Right atrium auricular region (tissue), 2 donors: ENCODE results near the gene B9D2. TPM values are rescaled to one million over a fixed set of nuclear protein-coding genes. Genes with fewer than 3 reads are reported as not detected.
"Not testable (repeated sequence)": the region's sequence is repeated elsewhere in the genome, so short reads cannot be mapped to it uniquely, and the experiment has no call there.

Experiments
- DNase-seq: peaks from one replicate; pipeline ENCODE4 v3.0.0-alpha.2; 2019; ENCODE audit warnings: low spot score
- H3K27ac ChIP-seq, 2 donors: fragments of 200-600 bp; sonication (generic); 1 replicate in 1 of 2; 2 replicates in 1 of 2; pipeline ENCODE4 v1.5.1; 2016 to 2019
- H3K27me3 ChIP-seq, 2 donors: fragments of 200-600 bp; sonication (generic); one replicate each; pipeline versions ENCODE4 v1.5.1 to v1.6.0; 2017 to 2019
- H3K36me3 ChIP-seq: fragments of 200-600 bp; sonication (generic); one replicate; pipeline ENCODE4 v1.5.1; 2016
- H3K4me1 ChIP-seq, 2 donors: fragments of 200-600 bp; sonication (generic); one replicate each; pipeline versions ENCODE4 v1.5.1 to v1.6.0; 2017 to 2019
- H3K4me3 ChIP-seq, 2 donors: fragments of 200-600 bp; sonication (generic); 1 replicate in 1 of 2; 2 replicates in 1 of 2; pipeline ENCODE4 v1.5.1; 2017 to 2019; ENCODE audit warnings: mild to moderate bottlenecking in 1 of 2, moderate library complexity in 1 of 2
- H3K9me3 ChIP-seq, 2 donors: fragments of 200-600 bp; sonication (generic); one replicate each; pipeline ENCODE4 v1.5.1; 2019
- CTCF ChIP-seq, 2 donors: fragments of 200-600 bp; sonication (generic); IDR thresholded peaks; one replicate each; pipeline ENCODE4 v1.5.1; 2019; ENCODE audit warnings: antibody characterized with exemption in 2 of 2
- total RNA-seq, 2 donors: library from RNA; depleted of rRNA; stranded (reverse); fragments of >200 nt; gene quantifications; one replicate each; pipeline ENCODE4 v1.1.0, GENCODE V29; 2016

Gene B9D2
- total RNA-seq, 2 donors from 2014 or later: 1.9 to 3.8 TPM

GRCh38 chr19:41409288-41409687, 45.3 kb upstream of the B9D2 start:
- no peak for TF ChIP-seq CTCF (IDR thresholded peaks at IDR 0.05)
- H3K9me3 ChIP-seq: no peaks in the 10 kb centered on the region
- no peaks in the 10 kb centered on the region for H3K27me3 ChIP-seq
- peaks cover 16% of the 10 kb centered on the region for H3K36me3 ChIP-seq
- H3K4me1 ChIP-seq: peaks cover 0 to 50% of the 10 kb centered on the region in 2 donors
- no peak overlapping the region for H3K4me3 ChIP-seq
- H3K27ac ChIP-seq: peak overlapping the region; percentile 71 to 78
- no peak for DNase-seq

- peaks cover 11% of the 10 kb centered on the region for H3K36me3 ChIP-seq
- H3K4me3 ChIP-seq, H3K27me3 ChIP-seq, H3K9me3 ChIP-seq, DNase-seq: not testable (repeated sequence)
- H3K27ac ChIP-seq: peak overlapping the region; percentile 71 to 78
- H3K4me1 ChIP-seq: peaks cover 0 to 50% of the 10 kb centered on the region in 2 donors
Measured at GRCh38 chr19:41408846-41409245, 44.9 kb upstream of the B9D2 start.

- Histone ChIP-seq H3K9me3 (no peaks in the 10 kb centered on the region), H3K27ac (peak overlapping the region; percentile 71 to 78), H3K27me3 (no peaks in the 10 kb centered on the region), H3K36me3 (peaks cover 9% of the 10 kb centered on the region), H3K4me3 (no peak overlapping the region), H3K4me1 (peaks cover 0 to 50% of the 10 kb centered on the region in 2 donors)
- no peak for TF ChIP-seq CTCF (IDR thresholded peaks at IDR 0.05)
- DNase-seq: no peak
Measured at GRCh38 chr19:41408256-41408655, 44.3 kb upstream of the B9D2 start.

GRCh38 chr19:41407271-41407670, 43.3 kb upstream of the B9D2 start:
- H3K27me3 ChIP-seq: no peaks in the 10 kb centered on the region
- H3K9me3 ChIP-seq: no peaks in the 10 kb centered on the region
- H3K27ac ChIP-seq: no peak overlapping the region
- TF ChIP-seq CTCF (IDR thresholded peaks at IDR 0.05): no peak
- DNase-seq: no peak
- H3K4me1 ChIP-seq: peaks cover 0 to 50% of the 10 kb centered on the region in 2 donors
- H3K4me3 ChIP-seq: no peak overlapping the region
- H3K36me3 ChIP-seq: peaks cover 9% of the 10 kb centered on the region

GRCh38 chr19:41405776-41406175, 41.8 kb upstream of the B9D2 start:
- Histone ChIP-seq H3K36me3 (peaks cover 3% of the 10 kb centered on the region), H3K9me3 (no peaks in the 10 kb centered on the region), H3K4me3 (no peak overlapping the region), H3K27ac (no peak overlapping the region), H3K4me1 (peaks cover 0 to 36% of the 10 kb centered on the region in 2 donors), H3K27me3 (no peaks in the 10 kb centered on the region)
- no peak for TF ChIP-seq CTCF (IDR thresholded peaks at IDR 0.05)
- no peak for DNase-seq

GRCh38 chr19:41403181-41403970, 39.4 kb upstream of the B9D2 start:
- peaks cover 0 to 19% of the 10 kb centered on the region in 2 donors for H3K4me1 ChIP-seq
- H3K9me3 ChIP-seq: no peaks in the 10 kb centered on the region
- H3K36me3 ChIP-seq: no peaks in the 10 kb centered on the region
- no peaks in the 10 kb centered on the region for H3K27me3 ChIP-seq
- no peak overlapping the region for H3K4me3 ChIP-seq
- TF ChIP-seq CTCF (IDR thresholded peaks at IDR 0.05): no peak
- no peak for DNase-seq
- peak overlapping the region in 1 of 2 donors; percentile 25 for H3K27ac ChIP-seq
